ENCODE measurements around the gene MTF1.

DNA sequence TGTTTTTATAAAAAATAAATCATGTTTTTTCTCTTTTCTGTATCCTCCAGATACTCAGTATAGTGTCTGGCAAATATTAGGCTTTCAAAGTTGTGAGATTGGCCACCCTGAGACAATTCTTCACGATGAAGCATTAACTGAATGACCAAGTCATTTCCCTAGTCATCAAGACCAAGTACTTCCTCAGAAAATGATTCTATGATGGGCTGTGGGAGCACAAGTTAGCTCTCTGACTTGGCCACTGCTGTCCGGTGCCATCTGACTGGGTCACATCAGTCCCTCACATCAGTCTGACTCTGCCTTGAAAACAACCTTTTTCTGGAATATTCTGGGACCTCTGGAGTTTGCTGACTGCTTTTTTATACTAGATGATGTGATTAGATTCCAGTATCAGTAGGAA is 37.9 kb downstream of the MTF1 start:
- TF ChIP-seq POLR2A (IDR thresholded peaks at IDR 0.05) (no peak), CTCF (IDR thresholded peaks at IDR 0.05) (no peak)

Measured in tibial nerve (tissue), 3 donors.